Liver (tissue), 9 donors: ENCODE data around the gene ARF4. TPM values are rescaled to one million over a fixed set of nuclear protein-coding genes. Genes with fewer than 3 reads are reported as not detected.

Source experiments
- DNase-seq: peaks from one replicate; pipeline ENCODE4 v3.0.0-alpha.2; 2017; ENCODE audit warnings: low spot score
- H3K27ac ChIP-seq, 2 donors: one replicate each; pipeline ENCODE4 v1.7.0; 2013; ENCODE audit warnings: inconsistent platforms in 2 of 2, low read length in 2 of 2, control low read depth in 1 of 2, low read depth in 1 of 2, mild to moderate bottlenecking in 1 of 2
- H3K27me3 ChIP-seq, 4 donors: one replicate each; pipeline versions ENCODE4 v1.6.1 to v1.7.0; 2013; ENCODE audit warnings: low read length in 3 of 4, inconsistent platforms in 1 of 4, mild to moderate bottlenecking in 1 of 4, moderate library complexity in 1 of 4; ENCODE audit not compliant: control insufficient read depth in 4 of 4, insufficient read depth in 4 of 4
- H3K36me3 ChIP-seq, 4 donors: one replicate each; pipeline versions ENCODE4 v1.6.1 to v1.7.0; 2013; ENCODE audit warnings: low read length in 3 of 4, mild to moderate bottlenecking in 3 of 4, low read depth in 1 of 4, moderate library complexity in 1 of 4; ENCODE audit not compliant: control insufficient read depth in 4 of 4, insufficient read depth in 3 of 4
- H3K4me1 ChIP-seq, 4 donors: one replicate each; pipeline versions ENCODE4 v1.6.1 to v1.7.0; 2013; ENCODE audit warnings: low read length in 3 of 4, mild to moderate bottlenecking in 3 of 4, moderate library complexity in 1 of 4; ENCODE audit not compliant: control insufficient read depth in 4 of 4, insufficient read depth in 4 of 4
- H3K4me3 ChIP-seq, 3 donors: one replicate each; pipeline versions ENCODE4 v1.6.1 to v1.7.0; 2013; ENCODE audit warnings: low read length in 3 of 3, control low read depth in 1 of 3, low read depth in 1 of 3, mild to moderate bottlenecking in 1 of 3
- H3K9ac ChIP-seq, 2 donors: one replicate each; pipeline ENCODE4 v1.7.0; 2013; ENCODE audit warnings: low read length in 2 of 2, mild to moderate bottlenecking in 2 of 2, moderate library complexity in 2 of 2, control low read depth in 1 of 2, low read depth in 1 of 2
- H3K9me3 ChIP-seq, 4 donors: one replicate each; pipeline versions ENCODE4 v1.6.1 to v1.7.0; 2013; ENCODE audit warnings: low read length in 3 of 4; ENCODE audit not compliant: control insufficient read depth in 4 of 4
- EGR1 ChIP-seq, 2 donors: IDR thresholded peaks; 2 replicates each; pipeline ENCODE4 v1.6.1; 2016 to 2018; ENCODE audit warnings: antibody characterized with exemption in 2 of 2, low read depth in 2 of 2
- FOXA1 ChIP-seq: IDR thresholded peaks from 2 replicates; pipeline ENCODE4 v1.6.1; 2016; ENCODE audit warnings: antibody characterized with exemption
- FOXA2 ChIP-seq: IDR thresholded peaks from 2 replicates; pipeline ENCODE4 v1.6.1; 2016; ENCODE audit warnings: antibody characterized with exemption
- GABPA ChIP-seq, 2 donors: IDR thresholded peaks in 1 of 2; conservative IDR thresholded peaks in 1 of 2; 2 replicates each; pipeline ENCODE4 v1.6.1; 2016; ENCODE audit warnings: antibody characterized with exemption in 2 of 2, mild to moderate bottlenecking in 1 of 2, moderate library complexity in 1 of 2
- HNF4A ChIP-seq, 2 donors: conservative IDR thresholded peaks; 2 replicates each; pipeline ENCODE4 v1.6.1; 2016; ENCODE audit warnings: antibody characterized with exemption in 2 of 2, mild to moderate bottlenecking in 2 of 2
- HNF4G ChIP-seq: IDR thresholded peaks from 2 replicates; pipeline ENCODE4 v1.6.1; 2016; ENCODE audit warnings: antibody characterized with exemption
- JUND ChIP-seq, 2 donors: IDR thresholded peaks; 2 replicates each; pipeline ENCODE4 v1.6.1; 2016; ENCODE audit warnings: antibody characterized with exemption in 2 of 2
- NR2F2 ChIP-seq: IDR thresholded peaks from 2 replicates; pipeline ENCODE4 v1.6.1; 2016; ENCODE audit warnings: antibody characterized with exemption
- RXRA ChIP-seq, 2 donors: IDR thresholded peaks; 2 replicates each; pipeline ENCODE4 v1.6.1; 2017 to 2018; ENCODE audit warnings: antibody characterized with exemption in 2 of 2, mild to moderate bottlenecking in 1 of 2
- SP1 ChIP-seq: IDR thresholded peaks from 2 replicates; pipeline ENCODE4 v1.6.1; 2018; ENCODE audit warnings: antibody characterized with exemption, mild to moderate bottlenecking
- TAF1 ChIP-seq: conservative IDR thresholded peaks from 2 replicates; pipeline ENCODE4 v1.6.1; 2016; ENCODE audit warnings: antibody characterized with exemption, mild to moderate bottlenecking
- YY1 ChIP-seq: IDR thresholded peaks from 2 replicates; pipeline ENCODE4 v1.6.1; 2016; ENCODE audit warnings: antibody characterized with exemption, mild to moderate bottlenecking
- WGBS: extraction: QIAGEN DNeasy Blood & Tissue Kit; methylation state at CpG from one replicate; pipeline ENCODE4 v1.1.7; 2013; 5-methylcytosine and 5-hydroxymethylcytosine counted together
- polyA plus RNA-seq, 2 donors: library from polyadenylated mRNA; stranded (reverse) in 1 of 2; unstranded in 1 of 2; fragments of 200-250 nt in 1 of 2; fragments of >200 nt in 1 of 2; fragmentation: Nextera tagmentation in 1 of 2; extraction: Ambion mirVana in 1 of 2; gene quantifications; one replicate each; pipeline versions ENCODE4 v1.2.1 to v1.2.3, GENCODE V29; 2013 to 2015
- total RNA-seq, 2 donors: library from RNA; depleted of rRNA; stranded (reverse); fragments of >200 nt; gene quantifications; one replicate each; pipeline ENCODE4 v1.2.3, GENCODE V29; 2014
- TF ChIP-seq, protein P1 (sequence below): IDR thresholded peaks from 2 replicates; pipeline ENCODE4 v1.6.1; 2016; ENCODE audit warnings: antibody characterized with exemption
- TF ChIP-seq, protein P2 (sequence below): IDR thresholded peaks from 2 replicates; pipeline ENCODE4 v1.6.1; 2016; ENCODE audit warnings: antibody characterized with exemption, mild to moderate bottlenecking
- TF ChIP-seq, protein P3 (sequence below): IDR thresholded peaks from 2 replicates; pipeline ENCODE4 v1.6.1; 2016; ENCODE audit warnings: antibody characterized with exemption
- TF ChIP-seq, protein P4 (sequence below): fragments of 150-350 bp; IDR thresholded peaks from 2 replicates; pipeline ENCODE4 v1.5.1; 2017; ENCODE audit warnings: improper control_type of control experiment, low read depth, low read length; ENCODE audit not compliant: missing input control
- donor health status: healthy.
- donor health status: healthy.
- donor health status: healthy.
- donor health status: healthy.
- donor health status: healthy.

The ARF4 gene
- total and polyA plus RNA-seq, 4 donors, result 90.0 to 143 (median 106) TPM

GRCh38 chr3:57604971-57605370 lies 7.8 kb upstream of the ARF4 start:
- no peak for DNase-seq
- Histone ChIP-seq H3K27me3 (no peaks in the 10 kb centered on the region), H3K4me3 (no peak overlapping the region), H3K4me1 (no peaks in the 10 kb centered on the region), H3K27ac (no peak overlapping the region), H3K36me3 (peaks cover 0 to 3% (median 1%) of the 10 kb centered on the region in 4 donors), H3K9me3 (no peaks in the 10 kb centered on the region), H3K9ac (no peak overlapping the region)
- 89% methylated on average over 2 of the region's 2 CpGs for WGBS
- TF ChIP-seq HNF4A (conservative IDR thresholded peaks at IDR 0.05) (no peak), FOXA2 (no peak), TAF1 (no peak), SP1 (no peak), GABPA (IDR thresholded peaks at IDR 0.05 in 1 of 2, conservative IDR thresholded peaks at IDR 0.05 in 1 of 2) (no peak), EGR1 (IDR thresholded peaks at IDR 0.05; ENCODE audit: low read depth in 2 of 2) (no peak), RXRA (IDR thresholded peaks at IDR 0.05) (no peak), NR2F2 (no peak), JUND (IDR thresholded peaks at IDR 0.05) (no peak), HNF4G (no peak), YY1 (no peak)
- TF ChIP-seq, protein P1, sequence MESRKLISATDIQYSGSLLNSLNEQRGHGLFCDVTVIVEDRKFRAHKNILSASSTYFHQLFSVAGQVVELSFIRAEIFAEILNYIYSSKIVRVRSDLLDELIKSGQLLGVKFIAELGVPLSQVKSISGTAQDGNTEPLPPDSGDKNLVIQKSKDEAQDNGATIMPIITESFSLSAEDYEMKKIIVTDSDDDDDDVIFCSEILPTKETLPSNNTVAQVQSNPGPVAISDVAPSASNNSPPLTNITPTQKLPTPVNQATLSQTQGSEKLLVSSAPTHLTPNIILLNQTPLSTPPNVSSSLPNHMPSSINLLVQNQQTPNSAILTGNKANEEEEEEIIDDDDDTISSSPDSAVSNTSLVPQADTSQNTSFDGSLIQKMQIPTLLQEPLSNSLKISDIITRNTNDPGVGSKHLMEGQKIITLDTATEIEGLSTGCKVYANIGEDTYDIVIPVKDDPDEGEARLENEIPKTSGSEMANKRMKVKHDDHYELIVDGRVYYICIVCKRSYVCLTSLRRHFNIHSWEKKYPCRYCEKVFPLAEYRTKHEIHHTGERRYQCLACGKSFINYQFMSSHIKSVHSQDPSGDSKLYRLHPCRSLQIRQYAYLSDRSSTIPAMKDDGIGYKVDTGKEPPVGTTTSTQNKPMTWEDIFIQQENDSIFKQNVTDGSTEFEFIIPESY, result no peak
- TF ChIP-seq, protein P2, sequence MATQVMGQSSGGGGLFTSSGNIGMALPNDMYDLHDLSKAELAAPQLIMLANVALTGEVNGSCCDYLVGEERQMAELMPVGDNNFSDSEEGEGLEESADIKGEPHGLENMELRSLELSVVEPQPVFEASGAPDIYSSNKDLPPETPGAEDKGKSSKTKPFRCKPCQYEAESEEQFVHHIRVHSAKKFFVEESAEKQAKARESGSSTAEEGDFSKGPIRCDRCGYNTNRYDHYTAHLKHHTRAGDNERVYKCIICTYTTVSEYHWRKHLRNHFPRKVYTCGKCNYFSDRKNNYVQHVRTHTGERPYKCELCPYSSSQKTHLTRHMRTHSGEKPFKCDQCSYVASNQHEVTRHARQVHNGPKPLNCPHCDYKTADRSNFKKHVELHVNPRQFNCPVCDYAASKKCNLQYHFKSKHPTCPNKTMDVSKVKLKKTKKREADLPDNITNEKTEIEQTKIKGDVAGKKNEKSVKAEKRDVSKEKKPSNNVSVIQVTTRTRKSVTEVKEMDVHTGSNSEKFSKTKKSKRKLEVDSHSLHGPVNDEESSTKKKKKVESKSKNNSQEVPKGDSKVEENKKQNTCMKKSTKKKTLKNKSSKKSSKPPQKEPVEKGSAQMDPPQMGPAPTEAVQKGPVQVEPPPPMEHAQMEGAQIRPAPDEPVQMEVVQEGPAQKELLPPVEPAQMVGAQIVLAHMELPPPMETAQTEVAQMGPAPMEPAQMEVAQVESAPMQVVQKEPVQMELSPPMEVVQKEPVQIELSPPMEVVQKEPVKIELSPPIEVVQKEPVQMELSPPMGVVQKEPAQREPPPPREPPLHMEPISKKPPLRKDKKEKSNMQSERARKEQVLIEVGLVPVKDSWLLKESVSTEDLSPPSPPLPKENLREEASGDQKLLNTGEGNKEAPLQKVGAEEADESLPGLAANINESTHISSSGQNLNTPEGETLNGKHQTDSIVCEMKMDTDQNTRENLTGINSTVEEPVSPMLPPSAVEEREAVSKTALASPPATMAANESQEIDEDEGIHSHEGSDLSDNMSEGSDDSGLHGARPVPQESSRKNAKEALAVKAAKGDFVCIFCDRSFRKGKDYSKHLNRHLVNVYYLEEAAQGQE, result no peak
- TF ChIP-seq, protein P3, sequence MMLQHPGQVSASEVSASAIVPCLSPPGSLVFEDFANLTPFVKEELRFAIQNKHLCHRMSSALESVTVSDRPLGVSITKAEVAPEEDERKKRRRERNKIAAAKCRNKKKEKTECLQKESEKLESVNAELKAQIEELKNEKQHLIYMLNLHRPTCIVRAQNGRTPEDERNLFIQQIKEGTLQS, result no peak
- TF ChIP-seq, protein P4, sequence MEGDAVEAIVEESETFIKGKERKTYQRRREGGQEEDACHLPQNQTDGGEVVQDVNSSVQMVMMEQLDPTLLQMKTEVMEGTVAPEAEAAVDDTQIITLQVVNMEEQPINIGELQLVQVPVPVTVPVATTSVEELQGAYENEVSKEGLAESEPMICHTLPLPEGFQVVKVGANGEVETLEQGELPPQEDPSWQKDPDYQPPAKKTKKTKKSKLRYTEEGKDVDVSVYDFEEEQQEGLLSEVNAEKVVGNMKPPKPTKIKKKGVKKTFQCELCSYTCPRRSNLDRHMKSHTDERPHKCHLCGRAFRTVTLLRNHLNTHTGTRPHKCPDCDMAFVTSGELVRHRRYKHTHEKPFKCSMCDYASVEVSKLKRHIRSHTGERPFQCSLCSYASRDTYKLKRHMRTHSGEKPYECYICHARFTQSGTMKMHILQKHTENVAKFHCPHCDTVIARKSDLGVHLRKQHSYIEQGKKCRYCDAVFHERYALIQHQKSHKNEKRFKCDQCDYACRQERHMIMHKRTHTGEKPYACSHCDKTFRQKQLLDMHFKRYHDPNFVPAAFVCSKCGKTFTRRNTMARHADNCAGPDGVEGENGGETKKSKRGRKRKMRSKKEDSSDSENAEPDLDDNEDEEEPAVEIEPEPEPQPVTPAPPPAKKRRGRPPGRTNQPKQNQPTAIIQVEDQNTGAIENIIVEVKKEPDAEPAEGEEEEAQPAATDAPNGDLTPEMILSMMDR, result no peak

DNA sequence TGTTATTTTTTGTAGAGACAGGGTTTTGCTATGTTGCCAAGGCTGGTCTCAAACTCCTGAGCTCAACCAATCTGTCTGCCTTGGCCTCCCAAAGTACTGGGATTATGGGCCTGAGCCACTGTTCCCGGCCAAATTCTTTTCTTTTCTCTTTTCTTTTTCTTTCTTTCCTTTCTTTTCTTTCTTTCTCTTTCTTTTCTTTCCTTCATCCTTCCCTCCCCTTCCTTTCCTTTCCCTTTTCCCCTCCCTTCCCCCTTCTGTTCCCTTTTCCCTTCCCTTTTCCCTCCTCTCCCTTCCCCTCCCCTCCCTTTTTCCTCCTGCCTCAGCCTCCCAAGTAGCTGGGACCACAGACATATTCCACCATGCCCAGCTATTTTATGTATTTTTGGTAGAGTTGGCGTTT lies 3.1 kb upstream of the ARF4 start:
- Histone ChIP-seq H3K9me3 (no peaks in the 10 kb centered on the region), H3K9ac (no peak overlapping the region), H3K27me3 (no peaks in the 10 kb centered on the region), H3K27ac (no peak overlapping the region), H3K4me1 (peaks cover 0 to 15% (median 7%) of the 10 kb centered on the region in 4 donors), H3K36me3 (peaks cover 0 to 3% (median 1%) of the 10 kb centered on the region in 4 donors), H3K4me3 (no peak overlapping the region)
- WGBS, result 97% methylated on average over 2 of the region's 2 CpGs
- DNase-seq, result no peak
- TF ChIP-seq GABPA (IDR thresholded peaks at IDR 0.05 in 1 of 2, conservative IDR thresholded peaks at IDR 0.05 in 1 of 2) (no peak), HNF4A (conservative IDR thresholded peaks at IDR 0.05) (no peak), FOXA1 (no peak)
